Measurements from ENCODE around the gene PODN.

The PODN gene

DNA sequence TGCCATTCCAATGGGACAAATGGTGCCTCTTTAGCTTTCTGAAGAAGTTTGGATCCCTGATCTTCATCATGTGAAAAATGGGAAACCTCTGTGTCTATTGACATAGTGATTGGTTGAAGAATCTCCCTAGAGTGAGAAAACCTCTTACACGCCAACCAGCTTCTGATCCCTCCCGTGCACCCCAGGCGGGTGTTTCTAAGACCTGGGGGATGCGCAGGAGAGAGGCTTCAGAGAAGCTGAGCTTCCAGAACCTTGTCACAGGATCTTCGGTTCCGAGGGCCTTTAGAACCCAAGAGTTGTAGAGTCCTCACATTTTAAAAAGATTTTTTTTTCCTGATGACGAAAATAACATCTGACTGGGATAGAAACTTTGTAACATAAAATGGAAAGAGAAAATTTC, 11.3 kb downstream of the PODN start:
- TF ChIP-seq, protein P1, sequence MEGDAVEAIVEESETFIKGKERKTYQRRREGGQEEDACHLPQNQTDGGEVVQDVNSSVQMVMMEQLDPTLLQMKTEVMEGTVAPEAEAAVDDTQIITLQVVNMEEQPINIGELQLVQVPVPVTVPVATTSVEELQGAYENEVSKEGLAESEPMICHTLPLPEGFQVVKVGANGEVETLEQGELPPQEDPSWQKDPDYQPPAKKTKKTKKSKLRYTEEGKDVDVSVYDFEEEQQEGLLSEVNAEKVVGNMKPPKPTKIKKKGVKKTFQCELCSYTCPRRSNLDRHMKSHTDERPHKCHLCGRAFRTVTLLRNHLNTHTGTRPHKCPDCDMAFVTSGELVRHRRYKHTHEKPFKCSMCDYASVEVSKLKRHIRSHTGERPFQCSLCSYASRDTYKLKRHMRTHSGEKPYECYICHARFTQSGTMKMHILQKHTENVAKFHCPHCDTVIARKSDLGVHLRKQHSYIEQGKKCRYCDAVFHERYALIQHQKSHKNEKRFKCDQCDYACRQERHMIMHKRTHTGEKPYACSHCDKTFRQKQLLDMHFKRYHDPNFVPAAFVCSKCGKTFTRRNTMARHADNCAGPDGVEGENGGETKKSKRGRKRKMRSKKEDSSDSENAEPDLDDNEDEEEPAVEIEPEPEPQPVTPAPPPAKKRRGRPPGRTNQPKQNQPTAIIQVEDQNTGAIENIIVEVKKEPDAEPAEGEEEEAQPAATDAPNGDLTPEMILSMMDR (IDR thresholded peaks at IDR 0.05), result no peak
- no peak overlapping the region for H3K27ac ChIP-seq
- no peak for DNase-seq (ENCODE audit: low spot score)

GRCh38 chr1:53073868-53074311, 11.9 kb downstream of the PODN start:
- Histone ChIP-seq H3K27ac (peak overlapping the region in 1 of 2 donors; percentile 64), H3K4me3 (no peak overlapping the region)
- DNase-seq (ENCODE audit: low spot score), result peak; percentile 75
- TF ChIP-seq, protein P1 (IDR thresholded peaks at IDR 0.05), result no peak

More for the DNA sequence above, 11.3 kb downstream of the PODN start:
- no peak overlapping the region for H3K4me3 ChIP-seq

GRCh38 chr1:53074313-53075154, 12.5 kb downstream of the PODN start:
- peak overlapping the region in 1 of 2 donors; percentile 64 for H3K27ac ChIP-seq
- TF ChIP-seq, protein P1 (IDR thresholded peaks at IDR 0.05), result no peak
- no peak overlapping the region for H3K4me3 ChIP-seq
- DNase-seq (ENCODE audit: low spot score), result peak; percentile 62

GRCh38 chr1:53075206-53075605, 13.2 kb downstream of the PODN start:
- TF ChIP-seq, protein P1 (IDR thresholded peaks at IDR 0.05), result no peak
- peak; percentile 69 for DNase-seq (ENCODE audit: low spot score)
- no peak overlapping the region for H3K4me3 ChIP-seq
- H3K27ac ChIP-seq, result peak overlapping the region in 1 of 2 donors; percentile 64

DNA sequence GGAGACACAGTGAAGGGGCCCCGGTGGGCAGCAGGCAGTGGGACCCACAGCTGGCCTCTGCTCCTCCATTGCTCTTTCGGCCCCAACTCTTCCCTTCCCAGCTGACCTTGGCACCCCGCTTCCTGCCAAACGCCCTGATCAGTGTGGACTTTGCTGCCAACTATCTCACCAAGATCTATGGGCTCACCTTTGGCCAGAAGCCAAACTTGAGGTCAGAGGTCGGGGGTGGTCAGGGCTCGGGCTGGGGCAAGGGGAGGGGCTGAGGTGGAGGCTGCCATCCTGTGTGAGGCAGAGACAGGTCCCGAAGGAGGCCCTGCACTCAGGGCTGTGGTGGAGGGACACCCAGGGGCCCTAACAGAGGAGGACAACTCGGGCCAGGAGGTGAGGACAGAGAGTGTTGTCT, 13.7 kb downstream of the PODN start:
- Histone ChIP-seq H3K27ac (peak overlapping the region in 1 of 2 donors; percentile 11), H3K4me3 (no peak overlapping the region)
- TF ChIP-seq, protein P1 (IDR thresholded peaks at IDR 0.05), result no peak
- DNase-seq (ENCODE audit: low spot score), result peak; percentile 66

DNA sequence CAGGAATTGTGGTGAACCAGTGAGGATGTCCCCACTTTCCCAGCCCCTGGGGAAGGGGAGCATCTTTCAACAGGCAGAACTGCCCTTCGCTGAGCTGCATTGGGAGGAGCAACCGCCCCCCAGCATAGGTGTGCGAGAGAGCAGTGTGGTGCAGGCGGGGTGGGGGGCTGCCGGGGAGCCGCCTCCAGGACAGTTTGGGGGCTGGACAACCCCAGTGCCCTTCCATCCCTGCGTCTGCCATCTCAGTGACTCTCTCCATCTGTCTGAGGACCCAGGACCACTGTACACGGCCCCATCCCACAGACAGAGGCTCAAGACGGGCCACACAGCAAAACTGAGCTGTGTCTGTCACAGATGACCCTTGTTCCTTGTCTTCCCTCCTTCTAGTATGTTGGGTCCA, 14.2 kb downstream of the PODN start:
- TF ChIP-seq, protein P1 (IDR thresholded peaks at IDR 0.05), result no peak

More for the DNA sequence above, 14.2 kb downstream of the PODN start:
- no peak overlapping the region for H3K27ac ChIP-seq
- no peak overlapping the region for H3K4me3 ChIP-seq
- no peak for DNase-seq (ENCODE audit: low spot score)
